Measurements from ENCODE around the gene IL17C. TPM values are rescaled to one million over a fixed set of nuclear protein-coding genes. Genes with fewer than 3 reads are reported as not detected.

Gene IL17C
- total RNA-seq, 1 donor from 2014 or later, result not detected

- DNase-seq (peak; percentile 75), ATAC-seq (peak; percentile 89)
- intact Hi-C loops (cut with micrococcal nuclease), result no loop called here
These were observed 35.5 kb downstream of the IL17C start for GRCh38 chr16:88673716-88674379.

- intact Hi-C loops (cut with micrococcal nuclease), result no loop called here
- DNase-seq, result no peak
- no peak for ATAC-seq
These were observed 38.3 kb downstream of the IL17C start for GRCh38 chr16:88676502-88677242.

- DNase-seq (no peak), ATAC-seq (no peak)
- intact Hi-C loops (cut with micrococcal nuclease), result no loop called here
These were observed 39.3 kb downstream of the IL17C start for GRCh38 chr16:88677721-88678120.

- intact Hi-C loops (cut with micrococcal nuclease), result no loop called here
- ATAC-seq (no peak), DNase-seq (no peak)
These were observed 40.0 kb downstream of the IL17C start for GRCh38 chr16:88678224-88678979.

GRCh38 chr16:88680554-88681083 lies 42.2 kb downstream of the IL17C start:
- intact Hi-C loops (cut with micrococcal nuclease), result no loop called here
- ATAC-seq, result no peak

GRCh38 chr16:88681084-88681680 lies 42.8 kb downstream of the IL17C start:
- intact Hi-C loops (cut with micrococcal nuclease), result no loop called here
- no peak for DNase-seq

More at GRCh38 chr16:88680554-88681083, 42.2 kb downstream of the IL17C start:
- DNase-seq, result no peak

GRCh38 chr16:88681709-88682451 lies 43.5 kb downstream of the IL17C start:
- peak; percentile 69 for DNase-seq
- ATAC-seq, result peak; percentile 3
- intact Hi-C loops (cut with micrococcal nuclease), result no loop called here

More at GRCh38 chr16:88681084-88681680, 42.8 kb downstream of the IL17C start:
- ATAC-seq, result no peak

- DNase-seq, result no peak
- no peak for ATAC-seq
- intact Hi-C loops (cut with micrococcal nuclease), result no loop called here
These were observed 46.3 kb downstream of the IL17C start for GRCh38 chr16:88684569-88685155.

- ATAC-seq, result peak; percentile 20
- peak; percentile 40 for DNase-seq
- intact Hi-C loops (cut with micrococcal nuclease), result no loop called here
These were observed 47.0 kb downstream of the IL17C start for GRCh38 chr16:88685156-88686061.

GRCh38 chr16:88686062-88686438 lies 47.7 kb downstream of the IL17C start:
- intact Hi-C loops (cut with micrococcal nuclease), result no loop called here
- DNase-seq (peak; percentile 51), ATAC-seq (peak; percentile 51)

- intact Hi-C loops (cut with micrococcal nuclease), result no loop called here
- peak; percentile 91 for DNase-seq
- ATAC-seq, result peak; percentile 91
These were observed 48.3 kb downstream of the IL17C start, which contains the start of gene SNAI3 for GRCh38 chr16:88686439-88687253. Gene SNAI3, minus strand, starts transcription at chr16:88686507. Its CDS starts 101 bp downstream, at chr16:88686406.

- intact Hi-C loops (cut with micrococcal nuclease), result no loop called here
- ATAC-seq, result no peak
- DNase-seq, result no peak
These were observed 48.8 kb downstream of the IL17C start for GRCh38 chr16:88687254-88687576.

GRCh38 chr16:88687676-88688012 lies 49.3 kb downstream of the IL17C start:
- no peak for DNase-seq
- intact Hi-C loops (cut with micrococcal nuclease), result no loop called here
- ATAC-seq, result no peak

- DNase-seq (peak; percentile 60), ATAC-seq (peak; percentile 38)
- intact Hi-C loops (cut with micrococcal nuclease), result no loop called here
These were observed 49.8 kb downstream of the IL17C start for GRCh38 chr16:88688013-88688778.

Data from left ventricle myocardium superior (tissue), 1 donor.